ENCODE measurements around the gene DCUN1D3. TPM values are rescaled to one million over a fixed set of nuclear protein-coding genes. Genes with fewer than 3 reads are reported as not detected.

The DCUN1D3 gene
- total and polyA plus RNA-seq, 2 experiments from 2014 or later: 8.5 to 13.7 TPM

DNA sequence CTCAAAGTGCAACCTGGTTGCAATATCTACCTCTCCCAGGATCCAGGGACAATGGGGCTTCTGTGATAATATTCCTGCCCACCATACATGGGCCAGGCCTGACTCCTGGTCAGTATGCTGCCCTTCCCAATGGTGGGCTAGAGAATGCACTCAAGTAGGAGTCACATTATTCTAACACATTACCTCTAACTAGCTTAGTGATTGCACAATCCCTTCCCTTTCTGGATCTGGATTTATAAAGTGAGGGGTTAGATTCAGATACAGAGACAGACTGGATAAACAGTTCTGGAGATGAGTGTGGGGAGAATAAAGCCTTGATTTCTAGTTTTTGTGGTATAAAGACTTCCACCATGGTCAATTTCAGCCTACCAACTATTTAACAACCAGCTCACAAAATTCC, 33.4 kb upstream of the DCUN1D3 start:
- DNase-seq (ENCODE audit: low spot score) (no peak), ATAC-seq (no peak)
- Histone ChIP-seq H2AFZ (no peak overlapping the region), H3K4me3 (no peak overlapping the region), H3K9me2 (ENCODE audit: insufficient read depth) (no peaks in the 10 kb centered on the region), H3K79me2 (replicated peaks; ENCODE audit: insufficient read depth) (no peaks in the 10 kb centered on the region), H3K4me2 (no peak overlapping the region), H3F3A (replicated peaks; ENCODE audit: low read depth) (no peaks in the 10 kb centered on the region), H3K27me3 (ENCODE audit: insufficient read depth) (no peaks in the 10 kb centered on the region), H4K20me1 (replicated peaks; ENCODE audit: insufficient read depth) (no peaks in the 10 kb centered on the region), H3K27ac (ENCODE audit: low read depth) (no peak overlapping the region), H3K4me1 (ENCODE audit: insufficient read depth) (no peaks in the 10 kb centered on the region), H3K36me3 (ENCODE audit: insufficient read depth) (no peaks in the 10 kb centered on the region)
- H3K36me3 Mint-ChIP-seq (ENCODE audit: low read depth): no peaks in the 10 kb centered on the region
- no peak overlapping the region for H3K4me3 Mint-ChIP-seq
- peaks cover 4% of the 10 kb centered on the region for H3K27me3 Mint-ChIP-seq (ENCODE audit: insufficient read depth, low read depth, poor library complexity)
- no peak overlapping the region for H3K27ac Mint-ChIP-seq
- no peaks in the 10 kb centered on the region for H3K4me1 Mint-ChIP-seq
- H3K9me3 Mint-ChIP-seq: no peaks in the 10 kb centered on the region
- TF ChIP-seq, protein P1, sequence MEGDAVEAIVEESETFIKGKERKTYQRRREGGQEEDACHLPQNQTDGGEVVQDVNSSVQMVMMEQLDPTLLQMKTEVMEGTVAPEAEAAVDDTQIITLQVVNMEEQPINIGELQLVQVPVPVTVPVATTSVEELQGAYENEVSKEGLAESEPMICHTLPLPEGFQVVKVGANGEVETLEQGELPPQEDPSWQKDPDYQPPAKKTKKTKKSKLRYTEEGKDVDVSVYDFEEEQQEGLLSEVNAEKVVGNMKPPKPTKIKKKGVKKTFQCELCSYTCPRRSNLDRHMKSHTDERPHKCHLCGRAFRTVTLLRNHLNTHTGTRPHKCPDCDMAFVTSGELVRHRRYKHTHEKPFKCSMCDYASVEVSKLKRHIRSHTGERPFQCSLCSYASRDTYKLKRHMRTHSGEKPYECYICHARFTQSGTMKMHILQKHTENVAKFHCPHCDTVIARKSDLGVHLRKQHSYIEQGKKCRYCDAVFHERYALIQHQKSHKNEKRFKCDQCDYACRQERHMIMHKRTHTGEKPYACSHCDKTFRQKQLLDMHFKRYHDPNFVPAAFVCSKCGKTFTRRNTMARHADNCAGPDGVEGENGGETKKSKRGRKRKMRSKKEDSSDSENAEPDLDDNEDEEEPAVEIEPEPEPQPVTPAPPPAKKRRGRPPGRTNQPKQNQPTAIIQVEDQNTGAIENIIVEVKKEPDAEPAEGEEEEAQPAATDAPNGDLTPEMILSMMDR (conservative IDR thresholded peaks at IDR 0.05; ENCODE audit: low read depth in 2 of 2): no peak

DNA sequence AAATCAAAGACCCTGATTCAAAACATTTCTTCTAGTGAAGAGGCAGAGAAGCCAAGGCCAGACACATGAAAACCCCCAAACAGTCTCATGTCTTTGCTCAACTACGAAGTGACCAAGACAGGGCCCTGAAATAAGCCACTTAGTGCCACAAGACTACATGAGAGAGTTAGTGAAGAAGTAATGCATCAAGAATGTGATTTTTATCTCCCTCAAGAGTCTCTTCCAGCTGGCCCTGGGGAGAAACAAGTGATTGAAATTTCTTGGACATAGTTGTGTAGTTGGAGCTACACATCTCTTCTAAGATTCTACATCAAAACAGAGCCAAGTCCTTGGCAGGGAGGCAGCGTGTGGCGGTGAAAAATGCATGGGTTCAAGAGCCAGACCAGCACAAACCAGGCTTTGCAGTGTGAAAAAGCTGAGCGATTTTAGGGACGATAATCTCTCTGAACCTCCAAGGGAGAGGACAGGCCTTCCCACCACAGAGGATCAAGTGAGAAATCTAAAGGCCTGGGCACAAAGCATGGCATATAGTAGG, 31.0 kb upstream of the DCUN1D3 start:
- Histone ChIP-seq H4K20me1 (replicated peaks; ENCODE audit: insufficient read depth) (no peaks in the 10 kb centered on the region), H3K27me3 (ENCODE audit: insufficient read depth) (no peaks in the 10 kb centered on the region), H3K4me2 (no peak overlapping the region), H3K4me3 (no peak overlapping the region), H2AFZ (peak overlapping the region; percentile 23; the same call in 1 of the 2 replicates), H3K9me2 (ENCODE audit: insufficient read depth) (no peaks in the 10 kb centered on the region), H3K79me2 (replicated peaks; ENCODE audit: insufficient read depth) (no peaks in the 10 kb centered on the region), H3F3A (replicated peaks; ENCODE audit: low read depth) (no peaks in the 10 kb centered on the region), H3K36me3 (ENCODE audit: insufficient read depth) (no peaks in the 10 kb centered on the region), H3K4me1 (ENCODE audit: insufficient read depth) (no peaks in the 10 kb centered on the region), H3K27ac (ENCODE audit: low read depth) (no peak overlapping the region)
- DNase-seq (ENCODE audit: low spot score): no peak
- Mint-ChIP-seq H3K9me3 (no peaks in the 10 kb centered on the region), H3K27me3 (ENCODE audit: insufficient read depth, low read depth, poor library complexity) (peaks cover 3% of the 10 kb centered on the region), H3K36me3 (ENCODE audit: low read depth) (no peaks in the 10 kb centered on the region), H3K4me1 (no peaks in the 10 kb centered on the region), H3K27ac (no peak overlapping the region), H3K4me3 (no peak overlapping the region)
- TF ChIP-seq ZNF114 (CRISPR knock-in tag; IDR thresholded peaks at IDR 0.05) (no peak), EZH2phosphoT487 (IDR thresholded peaks at IDR 0.05; ENCODE audit: unreplicated experiment) (no peak)
- TF ChIP-seq, protein P2, sequence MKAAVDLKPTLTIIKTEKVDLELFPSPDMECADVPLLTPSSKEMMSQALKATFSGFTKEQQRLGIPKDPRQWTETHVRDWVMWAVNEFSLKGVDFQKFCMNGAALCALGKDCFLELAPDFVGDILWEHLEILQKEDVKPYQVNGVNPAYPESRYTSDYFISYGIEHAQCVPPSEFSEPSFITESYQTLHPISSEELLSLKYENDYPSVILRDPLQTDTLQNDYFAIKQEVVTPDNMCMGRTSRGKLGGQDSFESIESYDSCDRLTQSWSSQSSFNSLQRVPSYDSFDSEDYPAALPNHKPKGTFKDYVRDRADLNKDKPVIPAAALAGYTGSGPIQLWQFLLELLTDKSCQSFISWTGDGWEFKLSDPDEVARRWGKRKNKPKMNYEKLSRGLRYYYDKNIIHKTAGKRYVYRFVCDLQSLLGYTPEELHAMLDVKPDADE (IDR thresholded peaks at IDR 0.05): no peak
- TF ChIP-seq, protein P3, sequence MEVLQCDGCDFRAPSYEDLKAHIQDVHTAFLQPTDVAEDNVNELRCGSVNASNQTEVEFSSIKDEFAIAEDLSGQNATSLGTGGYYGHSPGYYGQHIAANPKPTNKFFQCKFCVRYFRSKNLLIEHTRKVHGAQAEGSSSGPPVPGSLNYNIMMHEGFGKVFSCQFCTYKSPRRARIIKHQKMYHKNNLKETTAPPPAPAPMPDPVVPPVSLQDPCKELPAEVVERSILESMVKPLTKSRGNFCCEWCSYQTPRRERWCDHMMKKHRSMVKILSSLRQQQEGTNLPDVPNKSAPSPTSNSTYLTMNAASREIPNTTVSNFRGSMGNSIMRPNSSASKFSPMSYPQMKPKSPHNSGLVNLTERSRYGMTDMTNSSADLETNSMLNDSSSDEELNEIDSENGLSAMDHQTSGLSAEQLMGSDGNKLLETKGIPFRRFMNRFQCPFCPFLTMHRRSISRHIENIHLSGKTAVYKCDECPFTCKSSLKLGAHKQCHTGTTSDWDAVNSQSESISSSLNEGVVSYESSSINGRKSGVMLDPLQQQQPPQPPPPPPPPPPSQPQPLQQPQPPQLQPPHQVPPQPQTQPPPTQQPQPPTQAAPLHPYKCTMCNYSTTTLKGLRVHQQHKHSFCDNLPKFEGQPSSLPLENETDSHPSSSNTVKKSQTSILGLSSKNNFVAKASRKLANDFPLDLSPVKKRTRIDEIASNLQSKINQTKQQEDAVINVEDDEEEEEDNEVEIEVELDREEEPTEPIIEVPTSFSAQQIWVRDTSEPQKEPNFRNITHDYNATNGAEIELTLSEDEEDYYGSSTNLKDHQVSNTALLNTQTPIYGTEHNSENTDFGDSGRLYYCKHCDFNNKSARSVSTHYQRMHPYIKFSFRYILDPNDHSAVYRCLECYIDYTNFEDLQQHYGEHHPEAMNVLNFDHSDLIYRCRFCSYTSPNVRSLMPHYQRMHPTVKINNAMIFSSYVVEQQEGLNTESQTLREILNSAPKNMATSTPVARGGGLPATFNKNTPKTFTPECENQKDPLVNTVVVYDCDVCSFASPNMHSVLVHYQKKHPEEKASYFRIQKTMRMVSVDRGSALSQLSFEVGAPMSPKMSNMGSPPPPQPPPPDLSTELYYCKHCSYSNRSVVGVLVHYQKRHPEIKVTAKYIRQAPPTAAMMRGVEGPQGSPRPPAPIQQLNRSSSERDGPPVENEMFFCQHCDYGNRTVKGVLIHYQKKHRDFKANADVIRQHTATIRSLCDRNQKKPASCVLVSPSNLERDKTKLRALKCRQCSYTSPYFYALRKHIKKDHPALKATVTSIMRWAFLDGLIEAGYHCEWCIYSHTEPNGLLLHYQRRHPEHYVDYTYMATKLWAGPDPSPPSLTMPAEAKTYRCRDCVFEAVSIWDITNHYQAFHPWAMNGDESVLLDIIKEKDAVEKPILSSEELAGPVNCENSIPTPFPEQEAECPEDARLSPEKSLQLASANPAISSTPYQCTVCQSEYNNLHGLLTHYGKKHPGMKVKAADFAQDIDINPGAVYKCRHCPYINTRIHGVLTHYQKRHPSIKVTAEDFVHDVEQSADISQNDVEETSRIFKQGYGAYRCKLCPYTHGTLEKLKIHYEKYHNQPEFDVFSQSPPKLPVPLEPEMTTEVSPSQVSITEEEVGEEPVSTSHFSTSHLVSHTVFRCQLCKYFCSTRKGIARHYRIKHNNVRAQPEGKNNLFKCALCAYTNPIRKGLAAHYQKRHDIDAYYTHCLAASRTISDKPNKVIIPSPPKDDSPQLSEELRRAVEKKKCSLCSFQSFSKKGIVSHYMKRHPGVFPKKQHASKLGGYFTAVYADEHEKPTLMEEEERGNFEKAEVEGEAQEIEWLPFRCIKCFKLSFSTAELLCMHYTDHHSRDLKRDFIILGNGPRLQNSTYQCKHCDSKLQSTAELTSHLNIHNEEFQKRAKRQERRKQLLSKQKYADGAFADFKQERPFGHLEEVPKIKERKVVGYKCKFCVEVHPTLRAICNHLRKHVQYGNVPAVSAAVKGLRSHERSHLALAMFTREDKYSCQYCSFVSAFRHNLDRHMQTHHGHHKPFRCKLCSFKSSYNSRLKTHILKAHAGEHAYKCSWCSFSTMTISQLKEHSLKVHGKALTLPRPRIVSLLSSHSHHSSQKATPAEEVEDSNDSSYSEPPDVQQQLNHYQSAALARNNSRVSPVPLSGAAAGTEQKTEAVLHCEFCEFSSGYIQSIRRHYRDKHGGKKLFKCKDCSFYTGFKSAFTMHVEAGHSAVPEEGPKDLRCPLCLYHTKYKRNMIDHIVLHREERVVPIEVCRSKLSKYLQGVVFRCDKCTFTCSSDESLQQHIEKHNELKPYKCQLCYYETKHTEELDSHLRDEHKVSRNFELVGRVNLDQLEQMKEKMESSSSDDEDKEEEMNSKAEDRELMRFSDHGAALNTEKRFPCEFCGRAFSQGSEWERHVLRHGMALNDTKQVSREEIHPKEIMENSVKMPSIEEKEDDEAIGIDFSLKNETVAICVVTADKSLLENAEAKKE (CRISPR knock-in tag; IDR thresholded peaks at IDR 0.05): no peak
- TF ChIP-seq, protein P1 (conservative IDR thresholded peaks at IDR 0.05; ENCODE audit: low read depth in 2 of 2): no peak
- no peak for ATAC-seq
